Mesothelial cell of epicardium (in vitro differentiated cells): ENCODE measurements around the gene CTTNBP2NL. TPM values are rescaled to one million over a fixed set of nuclear protein-coding genes. Genes with fewer than 3 reads are reported as not detected.
"Not testable (repeated sequence)": the region's sequence is repeated elsewhere in the genome, so short reads cannot be mapped to it uniquely, and the experiment has no call there.

Experiments used
- DNase-seq, 2 experiments: peaks; one replicate each; pipeline ENCODE4 v3.0.0; 2021; ENCODE audit warnings: low spot score in 2 of 2; ENCODE audit not compliant: unreplicated experiment in 2 of 2
- H3K27ac Mint-ChIP-seq: 2 replicates; pipeline ENCODE4 v1.8.0; 2021; ENCODE audit warnings: mixed read lengths
- H3K27me3 Mint-ChIP-seq: 2 replicates; pipeline ENCODE4 v1.8.0; 2021; ENCODE audit warnings: low read depth, mixed read lengths
- H3K36me3 Mint-ChIP-seq: 2 replicates; pipeline ENCODE4 v1.8.0; 2021; ENCODE audit warnings: mixed read lengths
- H3K4me1 Mint-ChIP-seq: 2 replicates; pipeline ENCODE4 v1.8.0; 2021; ENCODE audit warnings: mixed read lengths
- H3K4me3 Mint-ChIP-seq: 2 replicates; pipeline ENCODE4 v1.8.0; 2021; ENCODE audit warnings: mild to moderate bottlenecking, moderate library complexity, mixed read lengths
- H3K9me3 Mint-ChIP-seq: 2 replicates; pipeline ENCODE4 v1.8.0; 2021; ENCODE audit warnings: mixed read lengths
- total RNA-seq: library from RNA; stranded (reverse); gene quantifications from 3 replicates; pipeline ENCODE4 v1.2.1, GENCODE V29; 2021
- TF ChIP-seq, protein P1 (sequence below): fragments of 200-600 bp; sonication (generic); IDR thresholded peaks from one replicate; pipeline ENCODE4 v1.5.0; 2021; ENCODE audit warnings: antibody characterized with exemption; ENCODE audit not compliant: unreplicated experiment

CTTNBP2NL gene
- total RNA-seq, 1 donor from 2014 or later, result 65.4 TPM

DNA sequence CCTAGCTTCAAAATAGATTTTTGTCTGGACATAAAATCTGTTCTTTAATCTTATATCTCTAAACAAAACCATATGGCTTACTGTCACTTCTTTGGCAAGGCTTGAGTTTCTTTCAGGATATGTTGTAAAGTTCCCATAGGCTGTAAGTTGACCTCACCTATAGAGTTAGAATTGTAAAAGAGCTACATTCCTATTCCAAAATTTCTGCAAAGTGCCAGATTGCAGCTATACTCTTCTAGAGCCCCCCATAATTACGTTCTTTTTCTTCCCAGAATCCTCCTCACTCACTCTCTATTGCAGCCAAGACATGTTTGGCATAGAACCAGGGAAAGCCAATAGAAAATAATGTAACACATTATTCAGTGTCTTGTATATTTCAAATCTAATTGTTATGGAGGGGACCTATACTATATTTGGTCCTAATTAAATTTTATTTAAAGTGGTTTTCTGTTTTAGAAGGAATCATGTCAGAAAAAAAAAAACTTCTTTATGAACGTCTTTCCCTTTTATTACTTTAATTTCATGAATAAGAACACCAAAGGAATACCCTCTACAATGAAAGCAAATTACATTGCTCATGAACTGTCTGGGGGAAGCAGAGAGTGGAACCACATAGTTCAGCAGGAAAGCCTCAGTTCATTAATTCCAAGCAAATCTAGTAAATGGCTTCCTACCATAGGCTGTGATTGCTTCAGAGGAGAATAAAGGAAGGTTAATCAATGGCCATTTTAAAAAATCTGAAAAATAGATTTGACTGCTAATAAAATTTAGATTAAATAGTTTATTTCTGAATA, 22.3 kb downstream of the CTTNBP2NL start:
- H3K4me3 Mint-ChIP-seq, result no peak overlapping the region
- H3K27ac Mint-ChIP-seq, result peak overlapping the region; percentile 64
- H3K9me3 Mint-ChIP-seq, result no peaks in the 10 kb centered on the region
- H3K27me3 Mint-ChIP-seq, result no peaks in the 10 kb centered on the region
- DNase-seq, result no peak
- TF ChIP-seq, protein P1, sequence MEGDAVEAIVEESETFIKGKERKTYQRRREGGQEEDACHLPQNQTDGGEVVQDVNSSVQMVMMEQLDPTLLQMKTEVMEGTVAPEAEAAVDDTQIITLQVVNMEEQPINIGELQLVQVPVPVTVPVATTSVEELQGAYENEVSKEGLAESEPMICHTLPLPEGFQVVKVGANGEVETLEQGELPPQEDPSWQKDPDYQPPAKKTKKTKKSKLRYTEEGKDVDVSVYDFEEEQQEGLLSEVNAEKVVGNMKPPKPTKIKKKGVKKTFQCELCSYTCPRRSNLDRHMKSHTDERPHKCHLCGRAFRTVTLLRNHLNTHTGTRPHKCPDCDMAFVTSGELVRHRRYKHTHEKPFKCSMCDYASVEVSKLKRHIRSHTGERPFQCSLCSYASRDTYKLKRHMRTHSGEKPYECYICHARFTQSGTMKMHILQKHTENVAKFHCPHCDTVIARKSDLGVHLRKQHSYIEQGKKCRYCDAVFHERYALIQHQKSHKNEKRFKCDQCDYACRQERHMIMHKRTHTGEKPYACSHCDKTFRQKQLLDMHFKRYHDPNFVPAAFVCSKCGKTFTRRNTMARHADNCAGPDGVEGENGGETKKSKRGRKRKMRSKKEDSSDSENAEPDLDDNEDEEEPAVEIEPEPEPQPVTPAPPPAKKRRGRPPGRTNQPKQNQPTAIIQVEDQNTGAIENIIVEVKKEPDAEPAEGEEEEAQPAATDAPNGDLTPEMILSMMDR, result no peak
- peaks cover 22% of the 10 kb centered on the region for H3K4me1 Mint-ChIP-seq
- H3K36me3 Mint-ChIP-seq, result peaks cover 35% of the 10 kb centered on the region

DNA sequence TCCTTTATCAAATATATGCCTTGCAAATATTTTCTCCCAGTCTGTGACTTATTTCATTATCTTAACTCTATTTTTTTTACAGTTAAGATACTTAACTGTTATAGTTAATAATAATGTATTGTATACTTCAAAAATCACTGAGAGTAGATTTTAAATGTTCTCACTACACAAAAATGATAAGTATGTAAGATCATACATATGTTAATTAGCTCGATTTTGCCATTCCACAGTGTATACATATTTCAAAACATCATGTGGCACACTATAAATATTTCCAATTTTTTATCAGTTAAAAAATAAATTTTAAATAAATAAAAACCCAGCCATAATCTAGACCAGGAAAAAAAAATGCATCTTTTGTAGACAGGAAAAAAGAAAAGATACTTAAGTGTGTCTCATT, 27.2 kb downstream of the CTTNBP2NL start:
- no peak for DNase-seq
- Mint-ChIP-seq H3K27me3 (no peaks in the 10 kb centered on the region), H3K9me3 (no peaks in the 10 kb centered on the region), H3K4me1 (peaks cover 8% of the 10 kb centered on the region), H3K27ac (peak overlapping the region; percentile 89), H3K4me3 (no peak overlapping the region), H3K36me3 (peaks cover 28% of the 10 kb centered on the region)
- TF ChIP-seq, protein P1, result no peak

DNA sequence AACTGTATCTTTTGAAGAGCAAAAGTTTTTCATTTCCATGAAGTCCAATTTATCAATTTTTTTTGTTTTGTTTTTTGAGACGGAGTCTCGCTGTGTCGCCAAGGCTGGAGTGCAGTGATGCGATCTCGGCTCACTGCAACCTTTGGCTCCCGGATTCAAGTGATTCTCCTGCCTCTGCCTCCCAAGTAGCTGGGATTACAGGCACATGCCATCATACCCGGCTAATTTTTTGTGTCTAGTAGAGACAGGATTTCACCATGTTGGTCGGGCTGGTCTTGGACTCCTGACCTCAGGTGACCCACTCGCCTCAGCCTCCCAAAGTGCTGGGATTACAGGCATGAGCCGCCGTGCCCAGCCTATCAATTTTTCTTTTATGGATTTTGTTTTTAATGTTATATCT, 27.7 kb downstream of the CTTNBP2NL start:
- not testable (repeated sequence) for H3K27me3 Mint-ChIP-seq, H3K4me3 Mint-ChIP-seq, DNase-seq, H3K9me3 Mint-ChIP-seq, H3K4me1 Mint-ChIP-seq
- peaks cover 28% of the 10 kb centered on the region for H3K36me3 Mint-ChIP-seq
- H3K27ac Mint-ChIP-seq, result peak overlapping the region; percentile 73

DNA sequence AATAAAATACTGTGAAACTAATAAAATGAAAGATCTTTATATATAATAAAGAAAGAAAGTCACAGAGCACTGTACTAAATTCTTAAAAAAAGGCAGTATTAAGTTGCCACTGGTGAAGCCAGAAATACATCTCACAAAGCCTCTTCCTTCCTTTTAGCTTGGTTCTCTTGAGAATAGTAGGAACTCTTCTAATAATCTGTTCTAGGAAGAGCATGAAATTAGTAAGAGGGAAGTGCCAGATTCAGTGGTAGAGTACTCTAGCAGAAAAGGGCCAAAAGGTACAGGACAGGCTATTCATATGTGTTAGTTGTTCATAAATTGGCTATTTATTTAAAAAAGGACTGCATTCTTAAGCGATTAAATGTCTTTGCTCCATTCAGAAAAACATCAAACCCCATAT, 33.7 kb downstream of the CTTNBP2NL start:
- no peaks in the 10 kb centered on the region for H3K27me3 Mint-ChIP-seq
- H3K27ac Mint-ChIP-seq, result no peak overlapping the region
- H3K4me1 Mint-ChIP-seq, result peaks cover 7% of the 10 kb centered on the region

DNA sequence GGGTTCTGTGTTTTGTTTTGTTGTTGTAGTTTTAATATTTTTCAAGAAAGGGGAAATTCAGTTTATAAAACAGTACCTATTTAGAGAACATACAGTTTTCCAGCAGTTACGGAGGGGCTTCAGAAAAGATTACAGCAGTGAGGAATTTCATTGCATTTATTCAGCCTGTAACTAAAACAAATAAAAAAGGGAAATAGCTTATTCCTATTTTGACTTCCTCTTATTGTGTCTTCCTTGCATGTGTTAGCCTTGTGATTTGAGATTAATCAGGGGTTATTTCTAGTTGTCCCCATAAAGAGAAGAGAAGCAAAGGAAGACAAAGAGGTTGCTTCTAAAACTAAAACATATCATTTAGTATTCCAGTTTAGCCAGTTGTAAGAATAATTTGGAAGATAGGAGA, 35.0 kb downstream of the CTTNBP2NL start:
- no peaks in the 10 kb centered on the region for H3K9me3 Mint-ChIP-seq
- TF ChIP-seq, protein P1, result no peak
- H3K36me3 Mint-ChIP-seq, result peaks cover 29% of the 10 kb centered on the region
- peak overlapping the region; percentile 62 for H3K27ac Mint-ChIP-seq
- H3K4me3 Mint-ChIP-seq, result no peak overlapping the region
- peaks cover 7% of the 10 kb centered on the region for H3K4me1 Mint-ChIP-seq
- DNase-seq, result no peak
- no peaks in the 10 kb centered on the region for H3K27me3 Mint-ChIP-seq

More for the DNA sequence above, 33.7 kb downstream of the CTTNBP2NL start:
- H3K4me3 Mint-ChIP-seq, result no peak overlapping the region
- DNase-seq, result no peak
- peaks cover 31% of the 10 kb centered on the region for H3K36me3 Mint-ChIP-seq
- no peaks in the 10 kb centered on the region for H3K9me3 Mint-ChIP-seq
- TF ChIP-seq, protein P1, result no peak

DNA sequence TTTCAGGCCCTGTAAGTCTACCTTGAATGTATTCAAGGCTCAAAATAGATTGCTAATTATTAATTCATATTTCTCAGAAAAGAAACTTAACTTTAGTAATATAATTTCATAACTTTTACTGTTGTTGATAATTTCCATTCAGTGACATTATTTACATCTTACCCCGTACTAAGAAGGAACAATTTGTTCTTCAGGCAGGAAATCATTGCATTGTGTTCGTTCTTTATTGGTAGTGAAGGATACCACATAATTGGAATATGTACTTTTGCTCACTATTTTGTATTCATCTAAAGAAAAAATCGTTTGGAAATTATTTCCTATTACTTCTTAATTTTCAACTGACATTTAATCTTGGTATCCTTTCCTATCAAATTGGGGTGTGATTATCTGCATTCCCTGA, 39.4 kb downstream of the CTTNBP2NL start:
- no peak for DNase-seq
- peaks cover 24% of the 10 kb centered on the region for H3K4me1 Mint-ChIP-seq
- H3K27ac Mint-ChIP-seq, result no peak overlapping the region
- H3K36me3 Mint-ChIP-seq, result peaks cover 53% of the 10 kb centered on the region
- H3K27me3 Mint-ChIP-seq, result no peaks in the 10 kb centered on the region
- TF ChIP-seq, protein P1, result no peak
- H3K9me3 Mint-ChIP-seq, result peaks cover 4% of the 10 kb centered on the region
- H3K4me3 Mint-ChIP-seq, result no peak overlapping the region
